B cell (primary cell): Measurements from ENCODE around the gene KCTD17. TPM values are rescaled to one million over a fixed set of nuclear protein-coding genes. Genes with fewer than 3 reads are reported as not detected.

Source experiments
- ATAC-seq: fragments of 200-7000 bp; cut with Tn5 transposase; one replicate; pipeline ENCODE4 v1.10.0; 2021; ENCODE audit warnings: low read depth, mild to moderate bottlenecking, moderate number of reproducible peaks, moderate library complexity
- CTCF ChIA-PET: fragments of 350-600 bp; sonication (Branson Sonifier 250); formaldehyde crosslinking; loops from one replicate; lab custom pipeline; 2021; ENCODE audit warnings: antibody characterized with exemption, inconsistent platforms; lab: Charles Lee
- POLR2A ChIA-PET: fragments of 350-600 bp; sonication (Branson Sonifier 250); formaldehyde crosslinking; loops from one replicate; lab custom pipeline; 2021; ENCODE audit warnings: antibody characterized with exemption; lab: Charles Lee
- DNase-seq: peaks from one replicate; pipeline ENCODE4 v3.0.0; 2013
- H2AFZ ChIP-seq: 2 replicates; pipeline ENCODE4 v1.6.1; 2012; ENCODE audit warnings: mild to moderate bottlenecking, low read depth, low read length; ENCODE audit not compliant: insufficient read depth, poor library complexity, severe bottlenecking
- H3K27ac ChIP-seq, 2 donors: 1 replicate in 1 of 2; 2 replicates in 1 of 2; pipeline ENCODE4 v1.5.1; 2012 to 2013; ENCODE audit warnings: low read length in 2 of 2, mild to moderate bottlenecking in 2 of 2, moderate library complexity in 1 of 2
- H3K27me3 ChIP-seq, 4 experiments: fragments of 200-600 bp in 1 of 4; sonication (generic) in 1 of 4; replicated peaks in 1 of 4; 1 replicate in 2 of 4; 2 replicates in 2 of 4; pipeline versions ENCODE4 v1.6.1 to v1.7.0; 2013 to 2016; ENCODE audit warnings: low read length in 3 of 4, mild to moderate bottlenecking in 2 of 4, mixed read lengths in 1 of 4, moderate library complexity in 1 of 4; ENCODE audit not compliant: insufficient read depth in 4 of 4, control insufficient read depth in 3 of 4; ENCODE audit errors: control extremely low read depth in 1 of 4
- H3K36me3 ChIP-seq, 2 experiments: replicated peaks in 1 of 2; 1 replicate in 1 of 2; 2 replicates in 1 of 2; pipeline versions ENCODE4 v1.6.1 to v1.7.1; 2013; ENCODE audit warnings: low read length in 1 of 2; ENCODE audit not compliant: insufficient read depth in 2 of 2, control insufficient read depth in 1 of 2; ENCODE audit errors: control extremely low read depth in 1 of 2, extremely low read depth in 1 of 2
- H3K4me1 ChIP-seq, 2 donors: fragments of 200-600 bp in 1 of 2; sonication (generic) in 1 of 2; 1 replicate in 1 of 2; 2 replicates in 1 of 2; pipeline versions ENCODE4 v1.5.1 to v1.6.1; 2013 to 2017; ENCODE audit warnings: low read length in 2 of 2; ENCODE audit not compliant: control insufficient read depth in 2 of 2, insufficient read depth in 2 of 2
- H3K4me2 ChIP-seq: replicated peaks from 2 replicates; pipeline ENCODE3; 2012; ENCODE audit warnings: mild to moderate bottlenecking, low read depth, low read length; ENCODE audit not compliant: poor library complexity, severe bottlenecking
- H3K4me3 ChIP-seq, 5 experiments: fragments of 200-600 bp in 1 of 5; sonication (generic) in 1 of 5; 1 replicate in 3 of 5; 2 replicates in 2 of 5; pipeline versions ENCODE4 v1.5.1 to v1.7.0; 2011 to 2016; ENCODE audit warnings: low read length in 4 of 5, mild to moderate bottlenecking in 4 of 5, low read depth in 2 of 5, control low read depth in 1 of 5, moderate library complexity in 1 of 5; ENCODE audit not compliant: insufficient read depth in 1 of 5; ENCODE audit errors: control extremely low read depth in 1 of 5, extremely low read depth in 1 of 5
- H3K79me2 ChIP-seq: fragments of 200-600 bp; sonication (generic); one replicate; pipeline ENCODE4 v1.6.0; 2016; ENCODE audit warnings: low read length; ENCODE audit not compliant: control insufficient read depth, insufficient read depth
- H3K9ac ChIP-seq: fragments of 200-600 bp; sonication (generic); 2 replicates; pipeline ENCODE4 v1.6.1; 2017; ENCODE audit warnings: mild to moderate bottlenecking, low read length, moderate library complexity
- H3K9me3 ChIP-seq, 3 donors: one replicate each; pipeline versions ENCODE4 v1.6.1 to v1.7.1; 2013; ENCODE audit warnings: low read length in 2 of 3; ENCODE audit not compliant: control insufficient read depth in 2 of 3, insufficient read depth in 1 of 3; ENCODE audit errors: control extremely low read depth in 1 of 3
- H4K20me1 ChIP-seq: 2 replicates; pipeline ENCODE4 v1.6.0; 2012; ENCODE audit warnings: mild to moderate bottlenecking, low read length; ENCODE audit not compliant: insufficient read depth, control insufficient read depth, poor library complexity, severe bottlenecking
- H3K27ac Mint-ChIP-seq: one replicate; pipeline ENCODE4 v1.8.0; 2021; ENCODE audit warnings: mixed read lengths
- H3K27me3 Mint-ChIP-seq: one replicate; pipeline ENCODE4 v1.8.0; 2021; ENCODE audit warnings: mixed read lengths
- H3K4me1 Mint-ChIP-seq: one replicate; pipeline ENCODE4 v1.8.0; 2021; ENCODE audit warnings: mixed read lengths
- H3K4me3 Mint-ChIP-seq: one replicate; pipeline ENCODE4 v1.8.0; 2021; ENCODE audit warnings: mixed read lengths
- H3K9me3 Mint-ChIP-seq: one replicate; pipeline ENCODE4 v1.8.0; 2022; ENCODE audit warnings: mixed read lengths; ENCODE audit not compliant: insufficient read depth
- EZH2 ChIP-seq: IDR thresholded peaks from 2 replicates; pipeline ENCODE4 v1.6.1; 2012; ENCODE audit warnings: borderline replicate concordance, low read depth, mild to moderate bottlenecking, moderate library complexity, low read length; ENCODE audit not compliant: insufficient read depth, poor library complexity, severe bottlenecking
- WGBS: methylation state at CpG from one replicate; pipeline ENCODE4 v1.1.5; 2013; ENCODE audit warnings: missing lambda C conversion rate; ENCODE audit not compliant: insufficient coverage; 5-methylcytosine and 5-hydroxymethylcytosine counted together
- intact Hi-C: fragments of 100-400 bp; cut with micrococcal nuclease; formaldehyde crosslinking; loops from one replicate; pipeline ENCODE4 v1.10.0; 2022
- polyA plus RNA-seq: library from polyadenylated mRNA; depleted of rRNA; stranded (reverse); fragments of >200 nt; gene quantifications from 2 replicates; pipeline ENCODE4 v1.2.3, GENCODE V29; 2012
- total RNA-seq, 2 donors: library from RNA; stranded (reverse); fragments of 120-200 nt in 1 of 2; gene quantifications; 1 replicate in 1 of 2; 2 replicates in 1 of 2; pipeline versions ENCODE4 v1.2.3 to v1.2.4, GENCODE V29; 2013 to 2022
- TF ChIP-seq, protein P1 (sequence below): fragments of 200-600 bp; IDR thresholded peaks from one replicate; pipeline ENCODE4 v1.8.0; 2022; ENCODE audit warnings: antibody characterized with exemption, mild to moderate bottlenecking

The KCTD17 gene
- total and polyA plus RNA-seq, 2 donors (not counting 1 experiment from before 2014, with no cell fraction given), result 29.0 to 41.3 TPM

DNA sequence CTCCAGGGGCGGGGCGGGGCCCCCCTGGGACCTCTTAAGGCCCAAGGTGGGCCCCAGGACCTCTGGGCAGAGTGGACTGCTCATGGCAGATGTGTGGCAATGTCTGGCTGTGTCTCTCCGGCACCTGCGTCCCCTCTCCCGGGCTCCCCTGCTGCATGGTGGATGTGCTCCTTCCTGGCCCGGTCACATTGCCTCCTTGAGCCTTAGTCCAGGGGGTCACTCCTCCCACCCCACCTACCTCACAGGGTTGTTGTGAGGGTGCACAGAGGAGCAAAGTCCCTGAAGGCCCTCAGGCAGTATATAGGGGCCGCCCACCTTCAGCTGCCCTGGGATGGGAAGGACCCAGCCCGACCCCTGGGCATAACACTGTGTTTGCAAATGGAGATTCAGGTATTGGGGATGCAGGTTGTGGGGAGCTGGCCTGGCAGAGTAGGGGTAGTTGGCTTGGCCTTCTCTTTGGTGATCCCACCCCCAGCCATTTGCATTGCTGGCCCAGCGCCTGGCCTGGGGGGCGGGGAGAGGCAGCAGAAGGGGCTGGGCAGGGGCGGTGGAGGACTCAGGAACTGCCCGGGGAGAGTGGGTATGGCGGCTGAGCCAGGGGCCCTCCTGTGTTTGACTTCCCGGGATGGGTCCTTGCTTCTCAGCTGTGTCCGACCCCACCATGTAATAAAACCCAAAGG is 11.3 kb downstream of the KCTD17 start:
- Mint-ChIP-seq H3K27me3 (peaks cover 1% of the 10 kb centered on the region), H3K9me3 (no peaks in the 10 kb centered on the region), H3K27ac (no peak overlapping the region), H3K4me1 (no peaks in the 10 kb centered on the region), H3K4me3 (no peak overlapping the region)
- peaks cover 0 to 16% of the 10 kb centered on the region in 2 experiments for H3K36me3 ChIP-seq
- no peaks in the 10 kb centered on the region for H3K79me2 ChIP-seq
- H3K27me3 ChIP-seq, result peaks cover 0 to 2% (median 0%) of the 10 kb centered on the region in 4 experiments
- H4K20me1 ChIP-seq, result no peaks in the 10 kb centered on the region
- no peak overlapping the region for H2AFZ ChIP-seq
- H3K4me3 ChIP-seq, result no peak overlapping the region
- no peak overlapping the region for H3K4me2 ChIP-seq
- no peaks in the 10 kb centered on the region for H3K9me3 ChIP-seq
- no peak overlapping the region for H3K27ac ChIP-seq
- H3K9ac ChIP-seq, result no peak overlapping the region
- DNase-seq (no peak), ATAC-seq (no peak)
- ChIA-PET POLR2A (no interaction called here), CTCF (no interaction called here)
- intact Hi-C loops, result no loop called here
- 97% methylated on average over 8 of the region's 15 CpGs for WGBS
- no peak for TF ChIP-seq EZH2
- TF ChIP-seq, protein P1, sequence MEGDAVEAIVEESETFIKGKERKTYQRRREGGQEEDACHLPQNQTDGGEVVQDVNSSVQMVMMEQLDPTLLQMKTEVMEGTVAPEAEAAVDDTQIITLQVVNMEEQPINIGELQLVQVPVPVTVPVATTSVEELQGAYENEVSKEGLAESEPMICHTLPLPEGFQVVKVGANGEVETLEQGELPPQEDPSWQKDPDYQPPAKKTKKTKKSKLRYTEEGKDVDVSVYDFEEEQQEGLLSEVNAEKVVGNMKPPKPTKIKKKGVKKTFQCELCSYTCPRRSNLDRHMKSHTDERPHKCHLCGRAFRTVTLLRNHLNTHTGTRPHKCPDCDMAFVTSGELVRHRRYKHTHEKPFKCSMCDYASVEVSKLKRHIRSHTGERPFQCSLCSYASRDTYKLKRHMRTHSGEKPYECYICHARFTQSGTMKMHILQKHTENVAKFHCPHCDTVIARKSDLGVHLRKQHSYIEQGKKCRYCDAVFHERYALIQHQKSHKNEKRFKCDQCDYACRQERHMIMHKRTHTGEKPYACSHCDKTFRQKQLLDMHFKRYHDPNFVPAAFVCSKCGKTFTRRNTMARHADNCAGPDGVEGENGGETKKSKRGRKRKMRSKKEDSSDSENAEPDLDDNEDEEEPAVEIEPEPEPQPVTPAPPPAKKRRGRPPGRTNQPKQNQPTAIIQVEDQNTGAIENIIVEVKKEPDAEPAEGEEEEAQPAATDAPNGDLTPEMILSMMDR, result no peak
- H3K4me1 ChIP-seq, result no peaks in the 10 kb centered on the region
